Right forelimb (tissue), 1 donor: ENCODE results near the gene SPTB.
"Not testable (repeated sequence)": the region's sequence is repeated elsewhere in the genome, so short reads cannot be mapped to it uniquely, and the experiment has no call there.

Source experiments
- DNase-seq: peaks from one replicate; pipeline ENCODE4 v3.0.0-alpha.2; 2018

SPTB gene

GRCh38 chr14:64879635-64880220 is at the start of gene SPTB:
Gene SPTB (minus strand): TSS chr14:64879907. CDS start chr14:64823094, 56,813 bp downstream.
- peak; percentile 54 for DNase-seq

- DNase-seq: no peak
These were observed 49.3 kb upstream of the SPTB start for GRCh38 chr14:64929014-64929359.

- no peak for DNase-seq
These were observed 48.7 kb upstream of the SPTB start for GRCh38 chr14:64928239-64929013.

- no peak for DNase-seq
These were observed 47.3 kb upstream of the SPTB start for GRCh38 chr14:64927031-64927430.

- no peak for DNase-seq
These were observed 46.8 kb upstream of the SPTB start for GRCh38 chr14:64926398-64926995.

- DNase-seq: no peak
These were observed 43.3 kb upstream of the SPTB start for GRCh38 chr14:64923015-64923414.

- DNase-seq: no peak
These were observed 40.8 kb upstream of the SPTB start for GRCh38 chr14:64920465-64920864.

- DNase-seq: no peak
These were observed 39.9 kb upstream of the SPTB start for GRCh38 chr14:64919618-64920017.

GRCh38 chr14:64919215-64919614 is 39.5 kb upstream of the SPTB start:
- no peak for DNase-seq

- DNase-seq: no peak
These were observed 38.5 kb upstream of the SPTB start for GRCh38 chr14:64918216-64918615.

- no peak for DNase-seq
These were observed 36.1 kb upstream of the SPTB start for GRCh38 chr14:64915797-64916196.

- no peak for DNase-seq
These were observed 35.3 kb upstream of the SPTB start for GRCh38 chr14:64915029-64915424.

- DNase-seq: peak; percentile 97
These were observed 34.7 kb upstream of the SPTB start, which contains the start of gene CHURC1 for GRCh38 chr14:64914237-64915028. Gene CHURC1 (plus strand): TSS chr14:64914455. CDS start chr14:64914496, 41 bp downstream.

GRCh38 chr14:64913477-64913876 is 33.8 kb upstream of the SPTB start:
- DNase-seq: not testable (repeated sequence)

GRCh38 chr14:64912261-64912660 is 32.6 kb upstream of the SPTB start:
- DNase-seq: no peak

- no peak for DNase-seq
These were observed 31.3 kb upstream of the SPTB start for GRCh38 chr14:64910847-64911495.

- DNase-seq: no peak
These were observed 26.3 kb upstream of the SPTB start for GRCh38 chr14:64906022-64906421.

- no peak for DNase-seq
These were observed 20.3 kb upstream of the SPTB start for GRCh38 chr14:64899958-64900357.

- DNase-seq: no peak
These were observed 12.2 kb upstream of the SPTB start for GRCh38 chr14:64891839-64892375.

- DNase-seq: no peak
These were observed 11.6 kb upstream of the SPTB start for GRCh38 chr14:64891173-64891838.

GRCh38 chr14:64889352-64889751 is 9.6 kb upstream of the SPTB start:
- DNase-seq: no peak

- no peak for DNase-seq
These were observed 5.9 kb upstream of the SPTB start for GRCh38 chr14:64885559-64885958.
